NCI-H345 (cell line): ENCODE data around the gene MXD3.
"Not testable (repeated sequence)": the region's sequence is repeated elsewhere in the genome, so short reads cannot be mapped to it uniquely, and the experiment has no call there.

Experiments used
- DNase-seq: peaks from one replicate; lab custom pipeline; 2025; lab: John Stamatoyannopoulos, UW

The MXD3 gene

DNA sequence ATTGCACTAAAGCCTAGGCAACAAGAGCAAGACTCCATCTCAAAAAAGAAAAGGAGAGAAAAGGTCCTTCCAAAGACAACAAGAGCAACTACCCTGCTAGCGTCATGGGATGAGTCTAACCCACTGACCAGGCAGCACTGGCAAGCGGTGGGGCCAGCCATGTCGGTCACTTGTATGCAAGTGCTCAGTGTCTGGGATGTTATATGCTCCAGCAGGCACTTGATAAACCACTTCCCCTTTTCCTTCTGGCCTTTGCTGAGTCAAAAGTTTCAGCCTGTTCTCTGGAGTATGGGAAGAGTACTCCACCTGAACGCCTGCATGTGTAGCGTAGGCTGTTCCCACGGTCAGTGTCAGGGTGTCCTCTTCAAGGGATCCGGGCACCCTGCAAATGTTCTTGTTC is 9.2 kb upstream of the MXD3 start:
- no peak for DNase-seq

DNA sequence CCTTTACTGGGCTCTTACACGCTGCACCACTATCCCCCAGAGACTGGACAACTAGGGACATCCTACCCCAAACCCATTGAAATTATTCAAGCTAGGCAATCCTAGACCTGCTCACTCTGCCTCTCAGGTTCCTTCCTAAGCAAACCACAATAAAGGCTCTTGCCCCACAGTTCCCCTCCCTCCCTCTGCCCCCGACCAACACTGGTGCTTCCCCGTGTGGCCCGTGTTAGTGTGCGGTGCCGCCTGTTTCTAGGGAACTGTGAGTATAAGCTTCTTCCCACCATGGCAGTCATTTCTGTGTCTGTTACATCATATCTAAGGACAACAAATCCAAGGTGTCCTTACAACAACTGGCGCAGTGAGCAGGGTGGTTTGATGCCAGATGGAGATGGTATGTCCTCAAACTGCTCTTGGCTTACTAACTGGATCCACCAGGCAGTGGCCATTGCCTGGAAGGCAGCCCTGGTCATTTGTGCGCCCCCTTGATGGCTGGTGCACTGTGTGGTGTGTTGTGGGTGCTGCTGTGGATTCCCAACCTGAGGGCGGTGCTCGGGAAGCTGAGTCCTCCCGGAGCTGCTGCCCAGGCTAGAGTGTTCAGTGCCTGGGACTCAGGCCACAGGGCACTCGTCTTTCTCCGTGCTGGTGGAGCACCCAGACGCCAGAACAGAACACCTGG is 8.4 kb upstream of the MXD3 start:
- no peak for DNase-seq

DNA sequence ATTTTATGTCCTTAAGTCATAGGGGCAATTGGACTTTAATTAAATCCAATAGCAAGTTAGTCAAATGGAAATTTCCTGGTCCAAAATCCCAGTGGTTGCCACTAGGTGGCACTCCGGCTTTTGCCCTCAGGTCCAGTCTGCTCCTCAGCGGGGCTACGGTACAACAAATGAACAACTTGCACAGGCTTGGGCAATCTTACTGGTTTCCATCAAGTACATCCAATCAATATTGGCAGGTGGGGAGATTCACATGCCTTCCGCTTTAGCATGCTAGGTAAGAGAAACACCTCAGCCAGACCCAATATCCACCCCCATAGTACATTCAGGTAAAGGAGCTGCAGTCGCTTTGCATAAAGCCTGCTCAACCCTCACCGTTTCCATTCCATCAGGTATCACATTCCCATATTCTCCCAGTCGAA is 6.3 kb upstream of the MXD3 start:
- DNase-seq: peak; percentile 62

DNA sequence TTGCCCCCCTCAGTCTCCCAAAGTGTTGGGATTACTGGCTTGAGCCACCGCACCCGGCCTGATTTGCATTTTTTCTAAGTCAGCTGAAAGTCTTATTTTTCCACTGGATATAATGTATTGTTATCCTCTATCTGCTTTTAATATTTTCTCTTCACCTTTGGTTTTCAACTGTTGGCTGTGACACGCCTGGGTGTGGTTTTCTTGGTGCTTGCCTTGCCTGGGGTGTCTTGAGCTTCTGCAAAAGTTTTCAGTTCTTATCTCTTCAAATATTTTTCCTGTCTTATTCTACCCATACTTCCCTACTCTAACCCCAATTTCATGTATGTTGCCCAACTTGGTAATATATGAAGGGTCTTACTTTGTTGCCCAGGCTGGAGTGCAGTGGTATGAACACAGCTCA is 4.3 kb upstream of the MXD3 start:
- DNase-seq: no peak

DNA sequence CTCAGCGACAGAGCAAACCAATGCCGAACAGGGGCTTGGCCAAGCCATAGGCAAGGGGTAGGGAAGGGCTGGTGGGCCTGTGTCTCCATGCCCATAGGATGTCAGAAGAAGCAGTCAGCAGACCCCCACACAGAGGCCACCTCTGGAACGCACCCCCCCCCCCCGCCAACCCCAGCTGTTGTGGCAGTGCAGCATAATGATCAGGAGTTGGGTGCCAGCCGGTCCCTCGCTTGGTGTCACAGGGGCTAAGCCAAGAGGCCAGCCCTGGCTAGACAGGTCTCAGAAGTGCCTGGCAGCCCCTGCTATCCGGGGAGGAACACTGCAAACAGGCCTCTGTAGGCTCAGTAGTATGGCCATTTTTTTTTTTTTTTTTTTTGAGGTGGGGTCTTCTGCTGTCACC is 3.7 kb upstream of the MXD3 start:
- no peak for DNase-seq

DNA sequence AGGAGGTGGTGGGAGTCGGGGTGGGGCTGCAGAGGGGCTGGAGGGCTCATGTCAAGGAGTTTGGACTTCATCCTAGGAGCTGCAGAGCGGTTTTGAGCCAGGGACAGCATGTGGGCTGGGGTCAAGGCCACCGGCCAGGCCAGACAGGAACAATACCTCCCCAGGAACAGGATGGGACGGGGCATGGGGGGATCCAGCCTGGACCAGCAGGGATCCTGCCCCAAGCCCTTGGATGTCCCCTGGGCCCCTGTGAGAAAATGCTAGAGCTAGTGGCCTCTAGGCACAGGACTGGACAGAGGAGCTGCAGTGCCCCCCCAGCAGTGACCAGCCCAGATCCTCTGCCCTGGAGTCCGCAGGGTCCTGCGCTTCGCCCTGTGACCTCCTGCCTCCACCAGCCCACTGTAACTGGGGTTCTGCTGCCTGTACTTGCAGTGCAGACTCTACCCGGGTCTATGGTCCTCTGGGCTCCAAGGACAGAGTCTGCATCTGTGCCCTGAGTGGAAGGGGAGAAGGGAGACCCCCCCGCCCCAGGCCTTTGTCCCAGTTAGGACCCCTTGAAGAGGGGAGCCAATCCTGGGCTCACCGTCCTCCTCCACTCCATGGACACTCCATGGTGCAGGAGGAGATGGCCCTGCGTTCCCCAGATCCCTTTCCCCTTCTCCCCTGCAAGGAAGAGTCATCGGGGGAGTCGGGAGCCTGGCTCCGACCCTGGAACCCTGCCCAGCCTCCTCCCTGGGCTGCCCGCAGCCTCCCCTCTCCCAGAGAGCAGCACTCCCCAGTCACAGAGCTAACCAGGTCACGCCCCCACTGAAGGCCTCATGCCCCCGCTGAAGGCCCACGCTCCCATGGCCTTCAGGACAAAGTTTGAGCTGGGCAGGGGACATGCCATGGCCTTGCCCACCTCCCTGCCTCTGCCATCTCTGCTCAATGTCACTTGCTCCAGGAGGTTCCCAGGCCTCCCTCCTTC is 3.0 kb upstream of the MXD3 start:
- DNase-seq: no peak

DNA sequence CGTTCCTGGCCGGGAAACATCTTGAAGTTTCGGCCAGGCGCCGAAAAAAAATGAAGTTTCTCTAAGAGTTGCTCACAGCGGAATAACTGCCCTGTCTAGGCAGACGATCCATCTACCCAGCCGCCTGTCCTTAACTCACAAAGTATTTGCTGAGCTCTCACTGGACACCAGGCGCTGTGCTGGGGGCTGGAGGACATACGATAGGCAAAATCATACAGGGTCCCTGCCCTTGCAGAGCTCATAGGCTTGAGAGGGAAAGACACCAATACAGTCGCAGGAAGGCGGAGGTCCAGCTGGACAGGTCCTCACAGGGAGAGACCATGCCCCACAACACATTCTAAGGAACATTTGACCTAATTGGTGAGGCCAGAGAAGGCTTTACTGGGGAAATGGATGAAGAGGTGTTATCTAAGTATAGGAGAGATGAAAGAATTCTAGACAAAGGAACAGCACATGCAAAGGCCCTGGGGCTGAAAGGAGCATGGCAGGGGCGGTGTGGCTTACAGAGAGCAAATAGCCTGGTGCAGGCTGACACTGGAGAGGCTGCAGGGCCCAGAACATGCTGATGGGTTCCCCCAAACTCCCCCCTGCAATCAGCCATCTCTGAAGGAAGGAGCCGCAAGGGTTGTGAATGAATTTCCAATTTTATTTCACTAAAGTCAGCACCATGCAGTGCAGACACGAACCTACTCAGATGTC is 2.0 kb upstream of the MXD3 start:
- no peak for DNase-seq

DNA sequence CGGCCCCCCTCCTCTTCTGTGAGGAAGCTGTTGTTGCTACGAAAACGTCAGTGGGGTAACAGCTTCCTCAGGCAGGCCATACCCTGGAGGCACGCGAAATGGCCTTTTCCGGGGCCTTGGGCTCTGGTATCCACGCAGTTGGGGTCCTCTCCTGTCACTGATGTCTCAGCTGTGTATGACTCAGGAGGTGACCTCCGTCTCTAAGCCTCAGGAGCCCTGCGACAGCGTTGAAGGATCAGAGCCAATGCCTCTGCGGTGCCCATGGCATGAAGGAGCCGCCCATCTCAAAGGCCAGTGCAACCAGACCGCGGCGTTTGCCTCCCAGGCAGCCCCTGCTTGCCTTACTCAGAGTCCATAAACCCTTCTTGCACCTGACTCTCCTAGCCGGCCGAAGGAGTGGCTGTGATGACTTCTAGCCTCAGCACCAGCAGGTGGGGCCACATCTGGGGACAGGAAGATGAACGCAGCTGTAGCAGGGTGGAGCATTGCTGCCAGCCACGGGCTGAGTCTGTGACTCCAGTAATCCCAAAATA is 1.0 kb upstream of the MXD3 start:
- peak; percentile 29 for DNase-seq

DNA sequence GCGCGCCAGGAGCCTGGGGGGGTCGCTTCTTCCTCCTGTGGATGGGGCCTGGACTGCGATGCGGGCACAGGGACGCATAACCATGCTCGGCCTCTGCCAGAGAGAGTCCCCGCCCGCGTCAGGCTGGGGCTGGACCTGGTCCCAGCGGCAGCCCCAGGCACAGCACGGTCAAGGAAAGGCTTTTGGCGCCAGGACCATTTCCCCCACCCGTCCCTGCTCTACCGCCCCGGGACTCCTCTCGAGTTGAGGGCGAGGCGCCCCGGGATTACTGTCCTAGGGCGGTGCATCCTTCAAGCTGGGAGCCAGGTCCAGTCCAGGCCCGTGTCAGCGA is 341 bp downstream of the MXD3 start:
- DNase-seq: no peak

DNA sequence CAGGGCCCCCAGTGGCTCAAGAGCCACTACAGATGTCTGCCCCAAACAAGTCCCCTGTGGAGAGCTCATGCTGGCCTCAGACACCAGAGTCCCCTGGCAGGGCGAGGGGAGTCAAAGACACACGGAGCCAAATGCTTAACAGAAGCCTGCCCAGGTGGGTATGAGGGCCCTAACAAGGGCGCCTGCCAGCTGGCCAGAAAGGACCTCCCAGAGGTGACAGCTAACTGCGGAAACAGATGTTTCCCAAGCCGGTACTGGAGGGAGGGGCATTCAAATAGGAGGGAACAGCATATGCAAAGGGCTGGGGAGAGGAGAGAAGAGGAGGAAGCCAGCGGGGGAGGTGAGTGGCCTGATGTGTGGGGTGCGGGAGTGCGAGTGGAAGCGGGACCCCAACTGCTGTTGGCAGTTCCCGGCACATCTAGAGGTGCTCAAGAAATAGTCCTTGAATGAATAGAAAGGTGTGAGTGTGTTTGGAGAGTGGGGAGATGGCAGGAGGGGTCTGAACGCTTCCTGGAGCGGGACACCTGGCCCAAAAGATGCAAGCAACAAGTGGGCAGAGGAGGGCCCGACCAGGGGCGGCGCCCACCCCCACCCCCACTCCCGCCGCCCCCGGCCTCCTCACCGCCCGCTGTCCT is 824 bp downstream of the MXD3 start:
- peak; percentile 55 for DNase-seq

DNA sequence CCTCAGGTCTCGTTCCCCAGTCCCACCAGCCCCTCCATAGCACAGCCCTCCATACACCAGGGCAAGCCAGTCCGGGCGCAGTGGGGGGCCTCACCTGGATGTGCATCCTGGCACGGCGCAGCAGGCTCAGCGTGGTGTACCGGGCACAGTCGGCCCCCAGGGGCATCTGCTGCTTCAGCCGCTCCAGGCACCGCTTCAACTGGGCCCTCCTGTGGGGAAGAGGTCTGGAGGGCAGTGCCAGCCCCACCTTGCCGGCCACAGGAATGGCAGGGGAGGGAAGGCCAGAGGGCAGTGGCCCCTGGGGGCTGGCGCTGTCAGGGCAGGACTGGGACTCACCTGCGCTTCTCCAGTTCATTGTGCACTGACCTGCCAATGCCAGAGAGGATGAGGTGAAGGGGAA is 1.4 kb downstream of the MXD3 start:
- DNase-seq: peak; percentile 70

DNA sequence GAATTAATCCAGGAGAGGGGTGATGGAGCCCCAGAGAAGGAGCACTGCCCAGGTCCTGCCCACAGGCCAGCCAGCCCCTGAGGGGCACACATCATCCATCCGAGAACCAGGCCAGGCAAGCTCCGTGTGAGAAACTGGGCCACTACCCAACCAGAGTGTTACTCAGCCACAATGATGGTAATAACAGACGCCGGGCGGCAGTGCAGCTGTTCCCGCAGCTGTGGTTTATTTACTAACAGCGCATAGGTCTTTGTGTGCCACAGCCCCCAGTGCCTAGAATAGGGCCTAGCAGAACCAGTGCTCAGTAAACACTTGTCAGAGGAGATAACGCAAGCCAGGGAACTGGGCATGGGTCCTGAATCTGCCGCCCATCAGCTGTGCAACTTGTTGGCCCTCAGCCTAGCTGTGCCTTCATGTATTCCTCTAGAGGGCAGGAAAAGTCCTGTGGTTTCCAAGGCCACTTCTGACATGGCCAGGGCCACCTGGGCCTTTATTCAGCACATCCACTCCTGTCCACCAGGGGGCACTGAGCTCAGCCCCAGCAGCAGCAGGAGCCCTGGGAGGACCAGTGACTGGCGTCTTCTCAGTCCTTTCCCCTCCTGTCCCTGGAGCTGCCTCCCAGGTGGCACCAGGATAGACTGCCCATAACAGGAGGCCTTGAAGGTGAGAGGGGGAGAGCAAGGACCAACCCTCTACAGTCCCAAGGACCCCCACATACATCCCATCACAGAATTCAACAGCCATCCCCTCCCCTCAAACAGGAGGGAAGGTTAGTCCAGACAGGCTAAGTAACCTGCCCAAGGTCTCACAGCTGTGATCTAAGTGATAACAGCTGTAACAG is 2.1 kb downstream of the MXD3 start:
- DNase-seq: peak; percentile 85

DNA sequence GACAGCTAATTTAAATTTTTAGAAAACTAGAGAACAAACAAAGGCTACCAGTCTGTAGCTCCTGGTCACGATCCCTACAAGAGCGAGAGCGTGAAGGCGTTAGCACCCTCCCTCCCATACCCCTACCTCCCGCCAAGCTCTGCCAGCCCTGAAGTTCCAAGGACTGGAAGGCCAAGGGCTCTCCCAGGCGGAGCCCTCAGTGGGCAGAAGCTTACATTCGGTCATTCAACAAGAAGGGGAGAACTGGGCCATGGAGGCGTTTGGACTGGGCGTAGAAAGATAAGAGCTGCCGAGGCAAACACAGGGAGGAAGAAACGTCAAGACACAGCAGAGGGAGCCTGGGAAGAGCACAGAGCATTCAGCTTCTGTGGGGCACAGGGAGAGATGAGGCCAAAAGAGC is 3.0 kb downstream of the MXD3 start:
- DNase-seq: no peak

DNA sequence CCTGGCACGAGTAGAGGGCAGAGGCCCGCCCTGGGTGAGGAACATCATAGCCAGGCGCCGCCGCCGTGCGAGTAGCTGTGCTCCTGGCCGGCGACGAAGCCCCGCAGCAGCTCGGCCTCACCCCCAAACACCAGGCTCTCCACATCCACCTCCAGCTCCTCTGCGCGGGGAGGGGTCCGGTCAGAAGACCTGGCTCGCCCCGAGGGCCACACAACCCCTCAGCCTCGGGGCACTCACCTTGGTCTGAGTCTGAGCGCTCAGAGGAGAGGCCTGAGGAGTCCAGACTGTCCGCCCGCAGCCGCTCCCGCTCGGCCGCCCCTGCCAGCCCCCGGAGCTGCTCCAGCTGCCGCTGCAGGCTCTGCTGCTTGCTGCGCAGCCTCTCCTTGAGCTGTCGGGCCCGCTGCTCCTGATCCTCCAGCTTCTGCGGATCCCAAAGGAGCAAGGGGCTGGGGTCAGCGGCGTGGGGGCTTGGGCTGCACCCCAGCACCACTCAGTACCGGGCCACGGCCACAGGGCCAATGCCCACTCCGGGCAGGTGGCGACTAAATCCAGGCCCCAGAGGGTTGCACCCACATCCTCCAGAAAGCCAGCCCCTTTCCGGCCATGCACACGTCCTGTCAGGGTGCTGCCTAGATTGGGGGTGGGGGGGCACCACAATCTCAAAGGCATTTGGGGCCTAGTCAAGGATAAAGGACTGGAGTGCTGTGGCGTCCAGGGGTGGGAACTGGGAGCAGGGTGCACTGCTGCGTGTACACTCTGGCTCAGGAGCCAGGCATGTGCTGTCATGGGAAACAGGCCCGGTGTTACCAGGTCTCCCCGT is 3.9 kb downstream of the MXD3 start:
- DNase-seq: no peak

DNA sequence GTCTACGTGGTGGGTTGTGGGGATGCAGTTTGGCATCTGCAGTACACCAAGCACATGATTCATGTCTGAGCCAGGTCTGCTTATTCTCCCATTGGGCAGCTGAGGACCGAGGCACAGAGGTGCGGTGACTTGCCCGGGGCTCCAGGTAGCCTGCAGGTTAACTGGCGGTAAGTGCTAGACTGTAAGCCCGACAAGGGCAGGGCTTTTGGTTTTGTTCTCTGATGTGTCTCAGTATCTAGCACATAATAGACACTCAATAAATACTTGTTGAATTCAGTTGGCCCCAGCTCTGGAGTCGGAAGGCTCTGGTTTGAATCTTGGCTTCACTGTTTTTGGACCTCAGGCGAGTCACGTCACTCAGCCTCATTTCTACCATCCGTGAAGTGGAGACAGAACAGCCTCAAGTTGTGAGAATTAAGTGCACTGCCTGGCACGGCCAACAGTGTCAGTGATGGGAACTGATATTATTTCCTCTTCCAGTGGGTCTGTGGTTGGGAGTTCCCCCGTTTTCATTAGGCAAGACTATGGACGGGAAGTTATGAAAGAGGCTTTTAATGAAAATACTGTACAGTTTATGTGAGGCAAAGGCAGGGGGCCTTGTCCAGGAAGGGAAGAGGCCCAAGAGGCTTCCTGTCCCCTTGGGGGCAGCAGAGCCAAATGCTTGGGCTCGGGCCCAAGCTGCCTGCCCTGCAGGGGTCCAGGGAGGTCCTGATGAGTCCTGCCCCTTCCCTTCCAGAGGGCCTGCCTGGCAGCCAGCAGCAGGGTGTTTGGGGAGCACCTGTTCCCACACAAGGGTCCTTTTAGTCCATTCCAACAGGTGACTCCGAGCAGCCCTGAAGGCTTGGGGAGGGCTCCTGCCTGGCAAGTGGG is 4.8 kb downstream of the MXD3 start:
- no peak for DNase-seq

DNA sequence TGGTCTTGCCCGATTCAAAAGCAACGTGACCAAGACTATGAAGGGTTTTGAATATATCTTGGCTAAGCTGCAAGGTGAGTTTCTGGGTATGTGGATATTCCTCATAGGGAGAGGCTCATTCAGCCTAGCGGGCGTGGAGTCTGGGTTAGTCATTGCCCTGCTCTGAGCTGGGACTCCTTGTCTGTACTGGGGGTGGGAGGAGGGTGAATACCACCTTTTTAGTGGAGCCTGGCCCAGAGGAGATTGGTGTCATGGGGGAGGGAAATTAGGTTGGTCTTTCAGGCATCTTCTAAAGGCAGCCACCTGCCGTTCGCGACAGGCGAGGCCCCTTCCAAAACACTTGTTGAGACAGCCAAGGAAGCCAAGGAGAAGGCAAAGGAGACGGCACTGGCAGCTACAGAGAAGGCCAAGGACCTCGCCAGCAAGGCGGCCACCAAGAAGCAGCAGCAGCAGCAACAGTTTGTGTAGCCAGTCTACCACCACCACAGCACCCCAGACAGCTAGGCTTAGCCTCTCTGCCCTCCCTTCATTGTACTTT is 5.5 kb downstream of the MXD3 start:
- not testable (repeated sequence) for DNase-seq

DNA sequence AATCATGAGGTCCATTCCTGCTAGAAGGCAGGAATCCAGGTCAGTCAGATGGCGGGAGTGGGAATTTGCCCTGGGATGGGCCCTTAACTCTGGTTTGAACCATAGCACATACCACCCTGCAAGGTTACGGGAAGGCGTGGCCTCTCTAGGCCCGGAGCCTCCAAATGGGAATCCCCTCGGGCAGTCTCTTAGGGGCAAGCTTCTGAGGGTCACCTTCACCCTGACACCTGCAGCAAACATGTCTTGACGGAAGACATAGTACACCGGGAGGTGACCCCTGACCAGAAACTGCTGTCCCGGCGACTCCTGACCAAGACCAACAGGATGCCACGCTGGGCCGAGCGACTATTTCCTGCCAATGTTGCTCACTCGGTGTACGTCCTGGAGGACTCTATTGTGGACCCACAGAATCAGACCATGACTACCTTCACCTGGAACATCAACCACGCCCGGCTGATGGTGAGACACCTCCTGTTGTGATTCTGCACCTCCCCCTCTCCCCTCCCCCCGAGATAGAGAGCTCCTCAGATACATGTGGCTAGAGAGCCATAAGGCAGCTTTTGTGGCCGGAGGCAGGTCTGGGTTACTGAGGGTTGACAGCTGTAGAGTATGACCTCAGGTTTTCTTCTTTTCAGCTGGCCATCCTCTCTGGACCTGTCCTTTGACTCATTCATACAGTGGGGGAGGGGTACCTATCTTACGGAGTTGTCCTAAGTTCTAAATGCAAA is 7.1 kb downstream of the MXD3 start:
- peak; percentile 14 for DNase-seq

DNA sequence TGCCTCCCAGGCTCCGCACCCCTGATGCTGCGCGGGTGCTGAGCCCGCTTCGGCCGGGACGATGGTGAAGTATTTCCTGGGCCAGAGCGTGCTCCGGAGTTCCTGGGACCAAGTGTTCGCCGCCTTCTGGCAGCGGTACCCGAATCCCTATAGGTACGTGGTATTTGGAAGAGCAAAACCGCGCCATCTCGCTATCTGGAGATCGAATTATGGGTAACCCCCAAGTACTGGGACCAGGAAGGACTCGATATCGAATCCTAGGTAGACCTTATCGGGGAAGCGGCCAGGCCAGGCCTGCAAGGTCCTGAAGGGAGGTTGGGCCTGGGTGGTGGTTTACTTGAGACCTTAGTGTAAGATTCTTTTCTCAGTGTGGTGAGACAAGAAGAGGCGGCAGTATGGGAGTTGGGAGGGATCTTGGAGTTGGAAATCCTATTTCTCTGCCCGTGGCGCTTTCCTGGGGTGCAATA is 7.7 kb downstream of the MXD3 start:
- DNase-seq: no peak
